ENCODE data around the gene CHRNA9.

DNA sequence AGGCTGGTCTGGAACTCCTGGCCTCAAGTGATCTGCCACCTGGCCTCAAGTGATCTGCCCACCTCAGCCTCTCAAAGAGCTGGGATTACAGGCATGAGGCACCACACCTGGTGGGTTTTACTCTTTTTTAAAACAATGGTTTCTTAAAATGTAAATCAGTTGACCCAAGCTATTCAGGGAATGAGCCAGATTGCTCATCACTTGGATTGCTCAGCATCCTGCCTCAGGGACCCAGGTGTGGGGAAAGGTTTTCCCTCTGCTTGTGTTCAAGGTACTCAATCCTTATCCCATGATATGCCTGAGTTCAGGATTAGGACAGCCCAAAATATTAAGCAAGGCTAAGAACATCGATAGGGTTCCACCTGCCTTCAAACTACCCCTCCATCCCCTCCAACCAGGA, 67.4 kb downstream of the CHRNA9 start:
- TF ChIP-seq, protein P1, sequence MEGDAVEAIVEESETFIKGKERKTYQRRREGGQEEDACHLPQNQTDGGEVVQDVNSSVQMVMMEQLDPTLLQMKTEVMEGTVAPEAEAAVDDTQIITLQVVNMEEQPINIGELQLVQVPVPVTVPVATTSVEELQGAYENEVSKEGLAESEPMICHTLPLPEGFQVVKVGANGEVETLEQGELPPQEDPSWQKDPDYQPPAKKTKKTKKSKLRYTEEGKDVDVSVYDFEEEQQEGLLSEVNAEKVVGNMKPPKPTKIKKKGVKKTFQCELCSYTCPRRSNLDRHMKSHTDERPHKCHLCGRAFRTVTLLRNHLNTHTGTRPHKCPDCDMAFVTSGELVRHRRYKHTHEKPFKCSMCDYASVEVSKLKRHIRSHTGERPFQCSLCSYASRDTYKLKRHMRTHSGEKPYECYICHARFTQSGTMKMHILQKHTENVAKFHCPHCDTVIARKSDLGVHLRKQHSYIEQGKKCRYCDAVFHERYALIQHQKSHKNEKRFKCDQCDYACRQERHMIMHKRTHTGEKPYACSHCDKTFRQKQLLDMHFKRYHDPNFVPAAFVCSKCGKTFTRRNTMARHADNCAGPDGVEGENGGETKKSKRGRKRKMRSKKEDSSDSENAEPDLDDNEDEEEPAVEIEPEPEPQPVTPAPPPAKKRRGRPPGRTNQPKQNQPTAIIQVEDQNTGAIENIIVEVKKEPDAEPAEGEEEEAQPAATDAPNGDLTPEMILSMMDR (IDR thresholded peaks at IDR 0.05; ENCODE audit: low read length), result no peak
- TF ChIP-seq EZH2phosphoT487 (IDR thresholded peaks at IDR 0.05; ENCODE audit: low read length), result no peak
- no peak for TF ChIP-seq EZH2 (optimal IDR thresholded peaks at IDR 0.05; ENCODE audit: low read depth, low read length)

Data from MM.1S (cell line).